ENCODE data around the gene NPHP4.

DNA sequence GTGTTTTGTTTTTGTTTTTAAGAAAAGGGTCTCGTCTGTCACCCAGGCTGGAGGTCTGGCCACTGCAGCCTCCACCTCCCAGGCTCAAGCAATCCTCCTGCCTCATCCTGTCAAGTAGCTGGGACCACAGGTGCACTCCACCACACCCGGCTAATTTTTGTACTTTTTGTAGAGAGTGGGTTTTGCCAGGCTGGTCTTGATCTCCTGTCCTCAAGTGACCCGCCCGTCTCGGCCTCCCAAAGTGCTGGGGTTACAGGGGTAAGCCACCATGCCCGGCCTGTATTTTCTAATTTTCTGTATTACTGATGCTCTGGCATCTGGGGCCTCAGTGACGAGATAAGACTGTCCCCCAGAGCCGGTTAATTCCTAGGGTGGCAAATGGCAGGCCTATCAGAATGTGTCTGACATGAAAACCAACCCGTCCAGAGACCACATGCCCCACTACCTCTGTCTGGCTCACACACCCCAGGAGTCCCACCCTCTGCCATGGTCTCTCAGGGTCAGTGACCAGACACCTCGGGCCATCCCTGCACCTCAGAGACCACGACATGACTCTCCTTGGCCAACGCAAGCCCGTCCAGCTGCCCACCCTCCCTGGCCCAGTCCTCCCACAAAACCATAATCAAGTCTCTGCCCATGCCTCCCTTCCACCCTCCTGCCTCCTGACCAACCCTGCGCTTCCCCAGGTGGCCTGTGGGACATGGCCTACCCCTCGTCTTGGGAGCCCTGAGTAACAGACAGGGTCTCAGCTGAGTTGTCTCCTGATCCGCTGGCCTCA, 12.5 kb downstream of the NPHP4 start:
- TF ChIP-seq POLR2A (IDR thresholded peaks at IDR 0.05) (no peak), CTCF (IDR thresholded peaks at IDR 0.05) (no peak)

Measured in lower leg skin (tissue), 3 donors.